Measurements from ENCODE around the gene F7. TPM values are rescaled to one million over a fixed set of nuclear protein-coding genes. Genes with fewer than 3 reads are reported as not detected.

The F7 gene
- total and polyA plus RNA-seq, 12 donors, result 0.04 to 0.45 (median 0.20) TPM; not detected in 7

DNA sequence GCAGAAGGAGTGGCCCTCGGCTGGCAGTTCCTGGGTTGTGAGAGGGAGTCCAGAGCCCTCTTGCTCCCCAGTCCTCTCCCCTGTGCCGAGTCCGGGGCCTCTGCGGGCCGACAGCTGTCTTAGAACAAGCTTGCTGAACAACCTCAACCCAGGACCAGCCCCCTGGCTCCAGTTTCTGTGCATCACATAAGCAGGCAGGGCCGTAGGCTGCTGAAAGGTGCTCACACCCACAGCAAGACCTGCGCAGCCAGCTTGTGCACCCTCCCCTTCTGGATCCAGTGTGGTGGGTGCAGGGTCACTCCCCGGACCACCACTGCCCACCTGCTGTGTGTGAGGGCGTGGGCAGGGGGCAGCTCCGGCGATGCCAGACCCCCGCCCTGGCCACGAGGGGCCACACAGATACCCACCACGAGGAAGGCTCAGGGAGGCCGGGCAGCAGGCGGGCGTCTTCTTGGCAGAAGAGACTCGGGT is 25.2 kb upstream of the F7 start:
- DNase-seq, result no peak
- ATAC-seq, result no peak
- intact Hi-C loops (cut with DNase I), result no loop called here
- TF ChIP-seq, protein P1, sequence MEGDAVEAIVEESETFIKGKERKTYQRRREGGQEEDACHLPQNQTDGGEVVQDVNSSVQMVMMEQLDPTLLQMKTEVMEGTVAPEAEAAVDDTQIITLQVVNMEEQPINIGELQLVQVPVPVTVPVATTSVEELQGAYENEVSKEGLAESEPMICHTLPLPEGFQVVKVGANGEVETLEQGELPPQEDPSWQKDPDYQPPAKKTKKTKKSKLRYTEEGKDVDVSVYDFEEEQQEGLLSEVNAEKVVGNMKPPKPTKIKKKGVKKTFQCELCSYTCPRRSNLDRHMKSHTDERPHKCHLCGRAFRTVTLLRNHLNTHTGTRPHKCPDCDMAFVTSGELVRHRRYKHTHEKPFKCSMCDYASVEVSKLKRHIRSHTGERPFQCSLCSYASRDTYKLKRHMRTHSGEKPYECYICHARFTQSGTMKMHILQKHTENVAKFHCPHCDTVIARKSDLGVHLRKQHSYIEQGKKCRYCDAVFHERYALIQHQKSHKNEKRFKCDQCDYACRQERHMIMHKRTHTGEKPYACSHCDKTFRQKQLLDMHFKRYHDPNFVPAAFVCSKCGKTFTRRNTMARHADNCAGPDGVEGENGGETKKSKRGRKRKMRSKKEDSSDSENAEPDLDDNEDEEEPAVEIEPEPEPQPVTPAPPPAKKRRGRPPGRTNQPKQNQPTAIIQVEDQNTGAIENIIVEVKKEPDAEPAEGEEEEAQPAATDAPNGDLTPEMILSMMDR (IDR thresholded peaks at IDR 0.05), result no peak
- peaks cover 0 to 22% (median 0%) of the 10 kb centered on the region in 9 donors for H3K4me1 ChIP-seq
- no peak overlapping the region for H3K4me3 ChIP-seq
- no peaks in the 10 kb centered on the region for H3K9me3 ChIP-seq
- H3K36me3 ChIP-seq, result peaks cover 0 to 91% (median 9%) of the 10 kb centered on the region in 9 donors
- H3K27me3 ChIP-seq, result no peaks in the 10 kb centered on the region
- H3K27ac ChIP-seq, result no peak overlapping the region
- 86 to 87% methylated on average over 18 of the region's 18 CpGs for WGBS, 2 donors

DNA sequence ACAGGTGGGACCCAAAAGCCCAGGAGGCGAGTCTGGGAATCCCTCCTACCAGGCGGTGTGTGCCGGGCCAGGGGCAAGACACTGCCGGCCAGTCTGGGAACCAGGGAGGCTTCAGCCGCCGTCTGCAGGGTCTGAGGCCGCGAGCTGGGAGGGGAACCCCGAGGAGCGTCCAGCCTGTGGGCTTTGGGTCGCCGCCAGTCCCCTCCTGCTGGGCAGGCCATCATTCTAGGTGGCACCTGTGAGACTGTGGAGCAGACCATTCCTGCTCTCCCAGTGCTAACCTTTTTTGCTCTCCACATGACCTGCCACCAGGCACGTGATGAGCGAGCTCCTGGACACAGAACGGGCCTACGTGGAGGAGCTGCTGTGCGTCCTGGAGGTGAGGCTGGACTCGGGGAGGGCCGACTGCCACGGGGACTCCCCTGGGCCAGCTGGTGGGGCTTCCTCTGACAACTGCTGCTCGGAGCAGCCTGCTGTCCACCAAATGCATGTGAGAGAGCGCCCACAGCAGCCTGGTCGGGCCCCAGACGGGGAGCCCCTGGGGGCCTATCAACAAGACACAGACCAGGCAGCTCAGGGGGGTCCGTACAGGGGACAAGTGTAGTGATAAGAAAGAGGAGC is 24.6 kb upstream of the F7 start:
- intact Hi-C loops (cut with DNase I), result no loop called here
- Histone ChIP-seq H3K4me1 (peaks cover 0 to 22% (median 0%) of the 10 kb centered on the region in 9 donors), H3K36me3 (peaks cover 0 to 89% (median 9%) of the 10 kb centered on the region in 9 donors), H3K4me3 (no peak overlapping the region), H3K9me3 (no peaks in the 10 kb centered on the region), H3K27ac (no peak overlapping the region), H3K27me3 (no peaks in the 10 kb centered on the region)
- TF ChIP-seq, protein P1 (IDR thresholded peaks at IDR 0.05), result no peak
- 77% methylated on average over 25 of the region's 25 CpGs for WGBS, 2 donors
- ATAC-seq, result peak in 1 of 8 donors; percentile 6
- DNase-seq, result no peak

DNA sequence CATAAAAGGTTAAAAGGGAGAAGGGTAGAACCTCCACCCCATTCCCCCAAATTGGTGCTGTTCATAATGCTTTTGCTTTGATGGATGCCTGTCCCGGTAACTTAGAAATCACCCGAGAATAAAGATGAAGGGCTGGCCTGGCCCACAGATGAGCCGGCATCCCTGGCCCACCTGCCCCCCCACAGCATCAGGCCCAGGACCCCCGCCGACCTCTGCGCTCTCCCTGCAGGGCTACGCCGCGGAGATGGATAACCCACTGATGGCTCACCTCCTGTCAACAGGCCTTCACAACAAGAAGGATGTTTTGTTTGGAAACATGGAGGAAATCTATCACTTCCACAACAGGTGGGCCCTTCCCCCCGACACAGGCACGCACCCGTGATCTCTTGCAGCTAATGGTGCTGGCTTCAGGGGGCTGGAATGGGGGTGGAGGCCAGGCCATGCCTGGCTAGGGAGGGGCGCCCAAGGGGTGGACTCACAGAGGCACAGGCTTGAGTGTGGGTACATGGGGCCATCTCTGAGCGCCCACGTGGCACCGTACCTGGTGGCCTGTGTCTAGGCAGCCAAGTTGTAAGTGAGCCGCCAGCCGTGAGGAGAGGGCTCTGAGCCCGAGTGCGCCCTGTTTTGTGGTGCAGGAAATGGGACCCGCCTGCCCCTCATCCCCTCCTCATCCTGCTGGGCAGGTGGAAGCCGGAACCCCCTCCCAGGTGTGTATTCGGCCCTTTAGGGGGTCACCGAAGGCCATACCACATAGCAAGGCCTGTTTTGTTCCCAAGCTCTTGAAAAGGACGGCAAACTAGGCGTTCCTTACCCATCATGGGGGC is 23.2 kb upstream of the F7 start:
- Histone ChIP-seq H3K27me3 (no peaks in the 10 kb centered on the region), H3K27ac (no peak overlapping the region), H3K4me1 (peaks cover 0 to 20% (median 0%) of the 10 kb centered on the region in 9 donors), H3K9me3 (no peaks in the 10 kb centered on the region), H3K4me3 (no peak overlapping the region), H3K36me3 (peaks cover 0 to 89% (median 3%) of the 10 kb centered on the region in 9 donors)
- ATAC-seq (no peak), DNase-seq (no peak)
- TF ChIP-seq, protein P1 (IDR thresholded peaks at IDR 0.05), result no peak
- WGBS, 2 donors, result 87 to 88% methylated on average over 26 of the region's 26 CpGs
- intact Hi-C loops (cut with DNase I), result no loop called here

DNA sequence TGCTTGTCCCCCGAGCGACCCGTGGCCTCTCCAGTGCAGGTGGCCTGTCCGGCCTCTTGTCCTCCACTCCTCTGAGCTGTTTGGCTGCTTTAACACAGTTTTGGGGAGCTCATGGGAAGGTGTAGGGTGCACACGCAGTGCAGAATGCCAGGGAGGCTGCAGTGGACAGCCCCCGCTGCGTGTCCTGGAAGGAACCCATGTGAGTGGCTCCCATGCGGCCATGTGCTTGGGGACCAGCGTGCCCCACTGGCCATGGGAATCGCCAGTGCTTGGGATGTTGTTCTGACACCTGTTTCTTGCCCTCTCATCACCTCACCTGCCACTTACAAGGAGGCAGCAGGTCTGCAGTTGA is 22.6 kb upstream of the F7 start:
- TF ChIP-seq, protein P1 (IDR thresholded peaks at IDR 0.05), result no peak
- peaks cover 0 to 89% (median 0%) of the 10 kb centered on the region in 9 donors for H3K36me3 ChIP-seq
- no peaks in the 10 kb centered on the region for H3K27me3 ChIP-seq
- 90 to 94% methylated on average over 10 of the region's 10 CpGs for WGBS, 2 donors
- H3K4me1 ChIP-seq, result peaks cover 0 to 20% (median 0%) of the 10 kb centered on the region in 9 donors
- peak overlapping the region in 1 of 10 donors; percentile 61 for H3K27ac ChIP-seq
- H3K4me3 ChIP-seq, result no peak overlapping the region
- ATAC-seq (no peak), DNase-seq (peak in 1 of 2 donors; percentile 6)
- H3K9me3 ChIP-seq, result no peaks in the 10 kb centered on the region
- intact Hi-C loops (cut with DNase I), result no loop called here

Data from heart right ventricle (tissue), 16 donors.